HL-60 (cell line): ENCODE measurements around the gene IL18BP.

Experiments
- DNase-seq, 2 experiments: peaks; one replicate each; pipeline ENCODE4 v3.0.0-alpha.2; 2010 to 2020; ENCODE audit warnings: low read depth in 1 of 2, low spot score in 1 of 2
- H3K27ac ChIP-seq: fragments of 250-450 bp; sonication (Bioruptor Pico); replicated peaks from 2 replicates; pipeline ENCODE4 v1.5.1; 2020; ENCODE audit warnings: mild to moderate bottlenecking, moderate library complexity
- H3K27me3 ChIP-seq: fragments of 250-450 bp; sonication (Bioruptor Pico); 2 replicates; pipeline ENCODE4 v1.5.1; 2021; ENCODE audit warnings: mild to moderate bottlenecking, moderate library complexity; ENCODE audit not compliant: insufficient read depth, poor library complexity, severe bottlenecking
- H3K4me3 ChIP-seq: replicated peaks from 2 replicates; pipeline ENCODE4 v1.5.1; 2011; ENCODE audit warnings: mild to moderate bottlenecking, control low read depth, low read length; ENCODE audit not compliant: insufficient read depth
- CTCF ChIP-seq: IDR thresholded peaks from one replicate; pipeline ENCODE4 v1.5.1; 2011; ENCODE audit warnings: low read length, control low read depth, inconsistent platforms; ENCODE audit not compliant: insufficient read depth
- GABPA ChIP-seq: IDR thresholded peaks from 2 replicates; pipeline ENCODE4 v1.6.1; 2012; ENCODE audit warnings: low read depth
- POLR2AphosphoS5 ChIP-seq: IDR thresholded peaks from 2 replicates; pipeline ENCODE4 v1.6.1; 2012; ENCODE audit warnings: low read depth
- REST ChIP-seq: IDR thresholded peaks from 2 replicates; pipeline ENCODE4 v1.6.1; 2012; ENCODE audit warnings: low read depth; ENCODE audit not compliant: insufficient replicate concordance
- SPI1 ChIP-seq: IDR thresholded peaks from 2 replicates; pipeline ENCODE4 v1.6.1; 2012; ENCODE audit warnings: low read depth, mild to moderate bottlenecking, borderline replicate concordance

IL18BP gene

GRCh38 chr11:71986131-71986530, 12.6 kb upstream of the IL18BP start:
- H3K27me3 ChIP-seq = no peaks in the 10 kb centered on the region
- no peak overlapping the region for H3K4me3 ChIP-seq
- TF ChIP-seq GABPA = no peak
- no peak for TF ChIP-seq SPI1
- no peak for TF ChIP-seq CTCF
- no peak for TF ChIP-seq POLR2AphosphoS5
- no peak for TF ChIP-seq REST
- peak in 1 of 2 experiments; percentile 11 for DNase-seq
- peak overlapping the region; percentile 20 for H3K27ac ChIP-seq

GRCh38 chr11:71987521-71987920, 11.2 kb upstream of the IL18BP start:
- H3K27ac ChIP-seq = no peak overlapping the region
- no peak overlapping the region for H3K4me3 ChIP-seq
- DNase-seq = no peak
- no peak for TF ChIP-seq CTCF
- H3K27me3 ChIP-seq = no peaks in the 10 kb centered on the region

GRCh38 chr11:71988050-71988449, 10.7 kb upstream of the IL18BP start:
- Histone ChIP-seq H3K27me3 (no peaks in the 10 kb centered on the region), H3K4me3 (no peak overlapping the region), H3K27ac (no peak overlapping the region)
- no peak for DNase-seq
- no peak for TF ChIP-seq REST
- TF ChIP-seq GABPA = no peak
- TF ChIP-seq POLR2AphosphoS5 = no peak
- TF ChIP-seq SPI1 = no peak
- TF ChIP-seq CTCF = no peak

GRCh38 chr11:71990701-71991100, 8.0 kb upstream of the IL18BP start:
- DNase-seq = no peak
- Histone ChIP-seq H3K4me3 (no peak overlapping the region), H3K27me3 (no peaks in the 10 kb centered on the region), H3K27ac (peak overlapping the region; percentile 41)
- TF ChIP-seq GABPA (no peak), CTCF (no peak), SPI1 (no peak), REST (no peak), POLR2AphosphoS5 (no peak)
